Measurements from ENCODE around the gene PRDM8.
"Not testable (repeated sequence)": the region's sequence is repeated elsewhere in the genome, so short reads cannot be mapped to it uniquely, and the experiment has no call there.

The PRDM8 gene

GRCh38 chr4:80171656-80172055, 25.6 kb upstream of the PRDM8 start:
- H3K9me3 Mint-ChIP-seq = no peaks in the 10 kb centered on the region
- no peak for TF ChIP-seq CTCF (IDR thresholded peaks at IDR 0.05)
- no peak overlapping the region for H3K27ac Mint-ChIP-seq
- H3K36me3 Mint-ChIP-seq (ENCODE audit: low read depth) = no peaks in the 10 kb centered on the region
- no peak for DNase-seq
- peaks cover 14% of the 10 kb centered on the region for H3K27me3 Mint-ChIP-seq (ENCODE audit: low read depth, poor library complexity)
- H3K4me3 Mint-ChIP-seq = no peak overlapping the region
- no peaks in the 10 kb centered on the region for H3K4me1 Mint-ChIP-seq

- DNase-seq = no peak
- Mint-ChIP-seq H3K4me3 (no peak overlapping the region), H3K9me3 (no peaks in the 10 kb centered on the region), H3K27me3 (ENCODE audit: low read depth, poor library complexity) (peaks cover 16% of the 10 kb centered on the region), H3K36me3 (ENCODE audit: low read depth) (no peaks in the 10 kb centered on the region), H3K4me1 (no peaks in the 10 kb centered on the region), H3K27ac (no peak overlapping the region)
- TF ChIP-seq CTCF (IDR thresholded peaks at IDR 0.05) = no peak
Observed at GRCh38 chr4:80172203-80172602, 25.1 kb upstream of the PRDM8 start.

GRCh38 chr4:80173401-80173800, 23.9 kb upstream of the PRDM8 start:
- no peak for TF ChIP-seq CTCF (IDR thresholded peaks at IDR 0.05)
- Mint-ChIP-seq H3K4me1 (no peaks in the 10 kb centered on the region), H3K4me3 (no peak overlapping the region), H3K36me3 (ENCODE audit: low read depth) (no peaks in the 10 kb centered on the region), H3K27ac (no peak overlapping the region), H3K9me3 (no peaks in the 10 kb centered on the region), H3K27me3 (ENCODE audit: low read depth, poor library complexity) (peaks cover 11% of the 10 kb centered on the region)
- DNase-seq = no peak

GRCh38 chr4:80173841-80174240, 23.5 kb upstream of the PRDM8 start:
- H3K27me3 Mint-ChIP-seq (ENCODE audit: low read depth, poor library complexity) = peaks cover 11% of the 10 kb centered on the region
- no peaks in the 10 kb centered on the region for H3K4me1 Mint-ChIP-seq
- H3K4me3 Mint-ChIP-seq = no peak overlapping the region
- peaks cover 1% of the 10 kb centered on the region for H3K9me3 Mint-ChIP-seq
- no peak for DNase-seq
- no peak for TF ChIP-seq CTCF (IDR thresholded peaks at IDR 0.05)
- H3K36me3 Mint-ChIP-seq (ENCODE audit: low read depth) = no peaks in the 10 kb centered on the region
- H3K27ac Mint-ChIP-seq = no peak overlapping the region

- not testable (repeated sequence) for H3K27ac Mint-ChIP-seq; DNase-seq; H3K4me3 Mint-ChIP-seq; H3K4me1 Mint-ChIP-seq; H3K36me3 Mint-ChIP-seq (ENCODE audit: low read depth)
- Mint-ChIP-seq H3K9me3 (peaks cover 18% of the 10 kb centered on the region), H3K27me3 (ENCODE audit: low read depth, poor library complexity) (peaks cover 41% of the 10 kb centered on the region)
Observed at GRCh38 chr4:80177793-80178192, 19.5 kb upstream of the PRDM8 start.

GRCh38 chr4:80178964-80179363, 18.3 kb upstream of the PRDM8 start:
- no peak for TF ChIP-seq CTCF (IDR thresholded peaks at IDR 0.05)
- Mint-ChIP-seq H3K4me3 (no peak overlapping the region), H3K27me3 (ENCODE audit: low read depth, poor library complexity) (peaks cover 52% of the 10 kb centered on the region), H3K4me1 (no peaks in the 10 kb centered on the region), H3K9me3 (peaks cover 18% of the 10 kb centered on the region), H3K36me3 (ENCODE audit: low read depth) (no peaks in the 10 kb centered on the region), H3K27ac (no peak overlapping the region)
- DNase-seq = no peak

Data from nephron progenitor cell (in vitro differentiated cells).